Measurements from ENCODE around the gene TUBA4A. TPM values are rescaled to one million over a fixed set of nuclear protein-coding genes. Genes with fewer than 3 reads are reported as not detected.

The TUBA4A gene
- polyA plus RNA-seq (ENCODE audit: insufficient read length in 4 of 4): 10 to 100 TPM; 31.7 to 39.1 (median 33.6) TPM

- no peak for DNase-seq (ENCODE audit: low read depth in 4 of 4, low spot score in 2 of 4)
Measured at GRCh38 chr2:219253753-219254589, at the start of gene TUBA4A. TSS of gene TUBA4A (minus strand) at chr2:219253918. CDS start at chr2:219253858, 60 bp downstream.

GRCh38 chr2:219302412-219302968, 48.8 kb upstream of the TUBA4A start:
- no peak for DNase-seq (ENCODE audit: low read depth in 4 of 4, low spot score in 2 of 4)

- no peak for DNase-seq (ENCODE audit: low read depth in 4 of 4, low spot score in 2 of 4)
Measured at GRCh38 chr2:219300022-219300421, 46.3 kb upstream of the TUBA4A start.

GRCh38 chr2:219299372-219299760, 45.6 kb upstream of the TUBA4A start:
- DNase-seq (ENCODE audit: low read depth in 4 of 4, low spot score in 2 of 4): no peak

GRCh38 chr2:219298759-219299371, 45.1 kb upstream of the TUBA4A start:
- DNase-seq (ENCODE audit: low read depth in 4 of 4, low spot score in 2 of 4): peak in 1 of 4 donors; percentile 67

GRCh38 chr2:219297766-219298456, 44.2 kb upstream of the TUBA4A start:
- no peak for DNase-seq (ENCODE audit: low read depth in 4 of 4, low spot score in 2 of 4)

GRCh38 chr2:219296631-219297391, 43.1 kb upstream of the TUBA4A start:
- no peak for DNase-seq (ENCODE audit: low read depth in 4 of 4, low spot score in 2 of 4)

GRCh38 chr2:219296142-219296541, 42.4 kb upstream of the TUBA4A start:
- no peak for DNase-seq (ENCODE audit: low read depth in 4 of 4, low spot score in 2 of 4)

- DNase-seq (ENCODE audit: low read depth in 4 of 4, low spot score in 2 of 4): peak in 2 of 4 donors; percentile 65 to 77
Measured at GRCh38 chr2:219294356-219295351, 40.9 kb upstream of the TUBA4A start.

GRCh38 chr2:219293736-219294231, 40.1 kb upstream of the TUBA4A start:
- no peak for DNase-seq (ENCODE audit: low read depth in 4 of 4, low spot score in 2 of 4)

- DNase-seq (ENCODE audit: low read depth in 4 of 4, low spot score in 2 of 4): no peak
Measured at GRCh38 chr2:219292616-219293015, 38.9 kb upstream of the TUBA4A start.

GRCh38 chr2:219291910-219292490, 38.3 kb upstream of the TUBA4A start:
- no peak for DNase-seq (ENCODE audit: low read depth in 4 of 4, low spot score in 2 of 4)

GRCh38 chr2:219291394-219291793, 37.7 kb upstream of the TUBA4A start:
- no peak for DNase-seq (ENCODE audit: low read depth in 4 of 4, low spot score in 2 of 4)

GRCh38 chr2:219290381-219291171, 36.9 kb upstream of the TUBA4A start:
- DNase-seq (ENCODE audit: low read depth in 4 of 4, low spot score in 2 of 4): no peak

GRCh38 chr2:219289537-219290361, 36.0 kb upstream of the TUBA4A start:
- no peak for DNase-seq (ENCODE audit: low read depth in 4 of 4, low spot score in 2 of 4)

- no peak for DNase-seq (ENCODE audit: low read depth in 4 of 4, low spot score in 2 of 4)
Measured at GRCh38 chr2:219289195-219289536, 35.4 kb upstream of the TUBA4A start.
